Caco-2 (cell line): ENCODE data around the gene PRRT1B. TPM values are rescaled to one million over a fixed set of nuclear protein-coding genes. Genes with fewer than 3 reads are reported as not detected.
A peak's percentile ranks its signal among the peaks of the same experiment; 100 is the strongest.

ENCODE experiments used
- BruUV-seq: library from RNA; stranded (reverse); fragments of 400-500 nt; replicated peaks from 2 replicates; lab custom pipeline; 2021; lab: Mats Ljungman, UMichigan
- CTCF ChIA-PET: fragments of 300-600 bp; sonication (Branson Sonifier 250); formaldehyde crosslinking; loops from one replicate; lab custom pipeline; 2022; ENCODE audit warnings: antibody characterized with exemption; lab: Charles Lee
- POLR2A ChIA-PET: fragments of 300-600 bp; sonication (Branson Sonifier 250); formaldehyde crosslinking; loops from one replicate; lab custom pipeline; 2022; ENCODE audit warnings: antibody characterized with exemption; lab: Charles Lee
- DNase-seq, 2 experiments: peaks; one replicate each; pipeline versions ENCODE4 v3.0.0 to v3.0.0-alpha.2; 2020 to 2022
- H3K27me3 ChIP-seq: replicated peaks from 2 replicates; pipeline ENCODE4 v1.6.0; 2011; ENCODE audit warnings: low read length; ENCODE audit not compliant: control insufficient read depth, insufficient read depth
- H3K36me3 ChIP-seq: 2 replicates; pipeline ENCODE4 v1.5.1; 2011; ENCODE audit warnings: low read length; ENCODE audit not compliant: control insufficient read depth, insufficient read depth
- H3K4me1 ChIP-seq: fragments of 250-450 bp; sonication (Bioruptor Pico); 2 replicates; pipeline ENCODE4 v1.5.1; 2020; ENCODE audit warnings: mild to moderate bottlenecking
- H3K4me3 ChIP-seq: 2 replicates; pipeline ENCODE4 v1.5.1; 2011; ENCODE audit warnings: low read depth, mild to moderate bottlenecking, control low read depth, low read length
- H3K9me3 ChIP-seq: fragments of 250-450 bp; sonication (Bioruptor Pico); 2 replicates; pipeline ENCODE4 v1.5.1; 2020; ENCODE audit warnings: mild to moderate bottlenecking, moderate library complexity
- H3K27ac Mint-ChIP-seq: one replicate; pipeline ENCODE4 v1.8.0; 2022; ENCODE audit warnings: mixed read lengths; ENCODE audit not compliant: unreplicated experiment
- H3K27me3 Mint-ChIP-seq: one replicate; pipeline ENCODE4 v1.8.0; 2022; ENCODE audit warnings: mixed read lengths; ENCODE audit not compliant: insufficient read depth, unreplicated experiment
- H3K36me3 Mint-ChIP-seq: one replicate; pipeline ENCODE4 v1.8.0; 2022; ENCODE audit warnings: mild to moderate bottlenecking, mixed read lengths; ENCODE audit not compliant: insufficient read depth, unreplicated experiment
- H3K4me1 Mint-ChIP-seq: one replicate; pipeline ENCODE4 v1.8.0; 2022; ENCODE audit warnings: low read depth, mixed read lengths; ENCODE audit not compliant: unreplicated experiment
- H3K4me3 Mint-ChIP-seq: one replicate; pipeline ENCODE4 v1.8.0; 2022; ENCODE audit warnings: mild to moderate bottlenecking, moderate library complexity, mixed read lengths; ENCODE audit not compliant: unreplicated experiment
- H3K9me3 Mint-ChIP-seq: one replicate; pipeline ENCODE4 v1.8.0; 2022; ENCODE audit warnings: mixed read lengths; ENCODE audit not compliant: unreplicated experiment
- CTCF ChIP-seq, 2 experiments: fragments of 200-600 bp in 1 of 2; IDR thresholded peaks; 1 replicate in 1 of 2; 2 replicates in 1 of 2; pipeline versions ENCODE4 v1.5.1 to v1.8.0; 2011 to 2022; ENCODE audit warnings: antibody characterized with exemption in 1 of 2, control low read depth in 1 of 2, inconsistent platforms in 1 of 2, low read depth in 1 of 2, low read length in 1 of 2, mild to moderate bottlenecking in 1 of 2, moderate library complexity in 1 of 2; ENCODE audit not compliant: insufficient read depth in 1 of 2, severe bottlenecking in 1 of 2, unreplicated experiment in 1 of 2
- intact Hi-C: fragments of 100-400 bp; cut with micrococcal nuclease; formaldehyde crosslinking; loops from one replicate; pipeline ENCODE4 v1.10.0; 2022; ENCODE audit not compliant: unreplicated experiment
- total RNA-seq: library from RNA; stranded (reverse); gene quantifications from 2 replicates; pipeline ENCODE4 v1.2.3, GENCODE V29; 2022

PRRT1B gene
- total RNA-seq, 1 experiment from 2014 or later, result 6.5 TPM

DNA sequence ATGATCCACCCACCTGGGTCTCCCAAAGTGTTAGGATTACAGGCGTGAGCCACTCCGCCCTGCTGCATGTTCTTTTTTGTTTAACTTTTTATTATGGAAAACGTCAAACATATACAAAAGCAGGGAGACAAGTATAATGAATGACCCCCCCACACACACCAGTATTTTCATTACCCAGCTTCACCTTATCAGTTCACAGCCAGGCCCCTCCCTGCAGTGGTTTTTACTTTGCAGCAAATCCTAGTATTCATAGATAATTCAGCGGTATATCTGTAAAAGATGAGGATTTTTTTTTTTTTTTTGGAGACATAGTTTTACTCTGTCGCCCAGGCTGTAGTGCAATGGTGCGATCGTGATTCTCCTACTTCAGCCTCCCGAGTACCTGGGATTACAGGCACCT lies 40.3 kb upstream of the PRRT1B start:
- Histone ChIP-seq H3K9me3 (no peaks in the 10 kb centered on the region), H3K36me3 (peaks cover 3% of the 10 kb centered on the region), H3K4me3 (no peak overlapping the region), H3K4me1 (0 out of 2 replicates have a peak, but pooled peaks cover 6% of the 10 kb centered on the region), H3K27me3 (no peaks in the 10 kb centered on the region)
- intact Hi-C loops, result loop anchor here (10.0 kb wide), 1 partner anchor 60 kb away; no protein-coding TSS in a partner anchor
- CTCF ChIA-PET, result no interaction called here
- Mint-ChIP-seq H3K4me1 (peaks cover 16% of the 10 kb centered on the region), H3K4me3 (no peak overlapping the region), H3K27ac (peak overlapping the region; percentile 26), H3K27me3 (no peaks in the 10 kb centered on the region), H3K9me3 (no peaks in the 10 kb centered on the region), H3K36me3 (peaks cover 59% of the 10 kb centered on the region)
- DNase-seq, result no peak
- POLR2A ChIA-PET, result no interaction called here
- TF ChIP-seq CTCF (IDR thresholded peaks at IDR 0.05; ENCODE audit: insufficient read depth in 1 of 2, low read depth in 1 of 2, low read length in 1 of 2, severe bottlenecking in 1 of 2, unreplicated experiment in 1 of 2), result no peak
- BruUV-seq, result no TSS peak

DNA sequence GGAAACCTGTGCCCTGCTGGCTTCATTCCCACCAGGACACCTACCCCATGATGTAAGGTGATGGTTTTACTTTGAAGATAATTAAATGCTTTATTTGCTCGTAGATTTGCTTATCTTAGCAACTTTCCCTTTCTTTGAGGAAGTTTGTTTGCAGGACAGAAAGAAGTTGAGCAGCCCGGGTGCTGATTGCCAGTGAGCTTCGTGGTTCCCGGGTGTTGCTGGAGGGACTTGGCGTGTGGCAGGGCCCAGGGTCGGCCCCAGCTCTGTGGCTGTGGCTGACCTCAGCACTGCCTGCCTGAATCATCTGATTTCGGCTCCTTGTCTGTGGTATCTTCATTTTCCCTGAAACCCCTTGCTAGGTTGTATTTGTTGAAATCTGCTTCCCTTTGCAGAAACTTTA lies 33.9 kb upstream of the PRRT1B start:
- TF ChIP-seq CTCF (IDR thresholded peaks at IDR 0.05; ENCODE audit: insufficient read depth in 1 of 2, low read depth in 1 of 2, low read length in 1 of 2, severe bottlenecking in 1 of 2, unreplicated experiment in 1 of 2), result no peak
- Histone ChIP-seq H3K4me1 (peaks cover 3% of the 10 kb centered on the region; the same call in 1 of the 2 replicates), H3K4me3 (no peak overlapping the region), H3K27me3 (no peaks in the 10 kb centered on the region), H3K9me3 (no peaks in the 10 kb centered on the region), H3K36me3 (peaks cover 5% of the 10 kb centered on the region)
- H3K27ac Mint-ChIP-seq, result no peak overlapping the region
- H3K27me3 Mint-ChIP-seq, result no peaks in the 10 kb centered on the region
- BruUV-seq, result no TSS peak
- ChIA-PET CTCF (no interaction called here), POLR2A (no interaction called here)
- H3K9me3 Mint-ChIP-seq, result no peaks in the 10 kb centered on the region
- intact Hi-C loops, result no loop called here
- H3K36me3 Mint-ChIP-seq, result peaks cover 32% of the 10 kb centered on the region
- DNase-seq, result no peak
- no peak overlapping the region for H3K4me3 Mint-ChIP-seq
- H3K4me1 Mint-ChIP-seq, result no peaks in the 10 kb centered on the region

GRCh38 chr9:131511880-131512279 lies 33.4 kb upstream of the PRRT1B start:
- no peaks in the 10 kb centered on the region for H3K9me3 Mint-ChIP-seq
- TF ChIP-seq CTCF (IDR thresholded peaks at IDR 0.05; ENCODE audit: insufficient read depth in 1 of 2, low read depth in 1 of 2, low read length in 1 of 2, severe bottlenecking in 1 of 2, unreplicated experiment in 1 of 2), result no peak
- DNase-seq, result no peak
- Histone ChIP-seq H3K4me1 (peaks cover 3% of the 10 kb centered on the region; the same call in 1 of the 2 replicates), H3K4me3 (no peak overlapping the region), H3K9me3 (no peaks in the 10 kb centered on the region), H3K36me3 (peaks cover 5% of the 10 kb centered on the region), H3K27me3 (no peaks in the 10 kb centered on the region)
- no TSS peak for BruUV-seq
- CTCF ChIA-PET, result no interaction called here
- H3K4me3 Mint-ChIP-seq, result no peak overlapping the region
- intact Hi-C loops, result no loop called here
- H3K4me1 Mint-ChIP-seq, result no peaks in the 10 kb centered on the region
- POLR2A ChIA-PET, result no interaction called here
- H3K27ac Mint-ChIP-seq, result no peak overlapping the region
- peaks cover 29% of the 10 kb centered on the region for H3K36me3 Mint-ChIP-seq
- no peaks in the 10 kb centered on the region for H3K27me3 Mint-ChIP-seq
